Peyer's patch (tissue), 4 donors: ENCODE results near the gene HK2. TPM values are rescaled to one million over a fixed set of nuclear protein-coding genes. Genes with fewer than 3 reads are reported as not detected.

Source experiments
- DNase-seq, 3 donors: peaks; one replicate each; pipeline ENCODE4 v3.0.0-alpha.2; 2017 to 2019
- H3K27ac ChIP-seq, 4 donors: fragments of 200-600 bp; sonication (generic); one replicate each; pipeline ENCODE4 v1.5.1; 2016 to 2019
- H3K27me3 ChIP-seq, 2 donors: fragments of 200-600 bp; sonication (generic); one replicate each; pipeline ENCODE4 v1.5.1; 2019
- H3K36me3 ChIP-seq, 3 donors: fragments of 200-600 bp; sonication (generic); one replicate each; pipeline ENCODE4 v1.5.1; 2016 to 2019
- H3K4me1 ChIP-seq, 4 donors: fragments of 200-600 bp; sonication (generic); one replicate each; pipeline ENCODE4 v1.5.1; 2016 to 2019
- H3K4me3 ChIP-seq, 4 donors: fragments of 200-600 bp; sonication (generic); 1 replicate in 3 of 4; 2 replicates in 1 of 4; pipeline ENCODE4 v1.5.1; 2016 to 2019; ENCODE audit warnings: mild to moderate bottlenecking in 1 of 4
- H3K9me3 ChIP-seq, 4 donors: fragments of 200-600 bp; sonication (generic); one replicate each; pipeline ENCODE4 v1.5.1; 2016 to 2019; ENCODE audit warnings: mild to moderate bottlenecking in 1 of 4
- POLR2A ChIP-seq, 2 donors: fragments of 450-650 bp; IDR thresholded peaks; one replicate each; pipeline ENCODE4 v1.5.1; 2017; ENCODE audit warnings: antibody characterized with exemption in 2 of 2, mild to moderate bottlenecking in 2 of 2, moderate library complexity in 2 of 2
- total RNA-seq, 4 donors: library from RNA; depleted of rRNA; stranded (reverse); fragments of >200 nt; gene quantifications; one replicate each; pipeline ENCODE4 v1.1.0, GENCODE V29; 2016
- TF ChIP-seq, protein P1 (sequence below), 6 experiments: fragments of 450-650 bp in 4 of 6; fragments of 200-600 bp in 2 of 6; sonication (generic) in 1 of 6; IDR thresholded peaks; one replicate each; pipeline ENCODE4 v1.5.1; 2017 to 2019; ENCODE audit warnings: antibody characterized with exemption in 6 of 6, mild to moderate bottlenecking in 3 of 6, moderate library complexity in 1 of 6

The HK2 gene
- total RNA-seq, 4 donors from 2014 or later, result 9.9 to 39.9 (median 24.8) TPM

DNA sequence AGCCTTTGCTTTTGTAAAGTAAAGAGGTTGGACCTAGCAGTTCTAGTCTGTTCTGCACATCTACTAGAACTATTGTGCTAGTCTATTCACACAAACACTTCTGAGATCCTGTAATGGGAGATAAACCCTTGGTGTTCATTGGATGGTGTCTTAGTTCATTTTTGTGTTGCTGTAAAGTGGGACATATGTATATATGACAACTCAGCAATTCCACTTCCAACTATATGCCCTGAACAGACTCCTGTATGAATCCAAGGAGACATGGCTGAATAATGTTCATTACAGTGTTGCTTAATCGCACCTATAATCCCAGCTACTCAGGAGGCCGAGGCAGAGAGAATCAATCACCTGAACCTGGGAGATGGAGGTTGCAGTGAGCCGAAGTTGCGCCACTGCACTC, 23.3 kb downstream of the HK2 start:
- TF ChIP-seq POLR2A (IDR thresholded peaks at IDR 0.05), result no peak
- TF ChIP-seq, protein P1, sequence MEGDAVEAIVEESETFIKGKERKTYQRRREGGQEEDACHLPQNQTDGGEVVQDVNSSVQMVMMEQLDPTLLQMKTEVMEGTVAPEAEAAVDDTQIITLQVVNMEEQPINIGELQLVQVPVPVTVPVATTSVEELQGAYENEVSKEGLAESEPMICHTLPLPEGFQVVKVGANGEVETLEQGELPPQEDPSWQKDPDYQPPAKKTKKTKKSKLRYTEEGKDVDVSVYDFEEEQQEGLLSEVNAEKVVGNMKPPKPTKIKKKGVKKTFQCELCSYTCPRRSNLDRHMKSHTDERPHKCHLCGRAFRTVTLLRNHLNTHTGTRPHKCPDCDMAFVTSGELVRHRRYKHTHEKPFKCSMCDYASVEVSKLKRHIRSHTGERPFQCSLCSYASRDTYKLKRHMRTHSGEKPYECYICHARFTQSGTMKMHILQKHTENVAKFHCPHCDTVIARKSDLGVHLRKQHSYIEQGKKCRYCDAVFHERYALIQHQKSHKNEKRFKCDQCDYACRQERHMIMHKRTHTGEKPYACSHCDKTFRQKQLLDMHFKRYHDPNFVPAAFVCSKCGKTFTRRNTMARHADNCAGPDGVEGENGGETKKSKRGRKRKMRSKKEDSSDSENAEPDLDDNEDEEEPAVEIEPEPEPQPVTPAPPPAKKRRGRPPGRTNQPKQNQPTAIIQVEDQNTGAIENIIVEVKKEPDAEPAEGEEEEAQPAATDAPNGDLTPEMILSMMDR (IDR thresholded peaks at IDR 0.05), result no peak
- Histone ChIP-seq H3K27ac (no peak overlapping the region), H3K4me1 (peaks cover 0 to 21% (median 0%) of the 10 kb centered on the region in 4 donors), H3K4me3 (no peak overlapping the region), H3K9me3 (no peaks in the 10 kb centered on the region), H3K36me3 (peaks cover 0 to 13% (median 0%) of the 10 kb centered on the region in 3 donors), H3K27me3 (no peaks in the 10 kb centered on the region)
- no peak for DNase-seq

DNA sequence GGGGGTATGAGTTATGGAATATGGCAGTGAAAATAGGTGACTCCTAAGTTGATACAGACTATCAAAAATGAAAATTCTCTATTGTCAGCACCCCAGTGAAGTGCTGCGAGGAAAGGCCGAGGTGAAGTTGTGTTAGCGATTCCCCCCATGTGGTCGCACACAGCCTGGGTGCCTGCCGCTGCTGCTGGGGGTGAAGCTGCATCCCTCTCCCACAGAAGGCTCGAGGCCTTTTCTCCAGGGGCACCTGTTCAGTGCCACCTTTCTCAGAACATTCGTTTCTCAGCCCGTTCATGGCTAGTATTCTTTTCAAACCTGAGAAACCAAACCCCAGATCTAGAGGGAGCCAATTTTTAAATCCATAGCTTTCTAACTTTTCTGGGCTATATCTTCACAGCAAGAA, 23.8 kb downstream of the HK2 start:
- Histone ChIP-seq H3K27ac (no peak overlapping the region), H3K4me3 (no peak overlapping the region), H3K36me3 (peaks cover 0 to 13% (median 0%) of the 10 kb centered on the region in 3 donors), H3K9me3 (no peaks in the 10 kb centered on the region), H3K4me1 (peaks cover 0 to 22% (median under 1%) of the 10 kb centered on the region in 4 donors), H3K27me3 (no peaks in the 10 kb centered on the region)
- TF ChIP-seq, protein P1 (IDR thresholded peaks at IDR 0.05), result no peak
- TF ChIP-seq POLR2A (IDR thresholded peaks at IDR 0.05), result no peak
- DNase-seq, result no peak

DNA sequence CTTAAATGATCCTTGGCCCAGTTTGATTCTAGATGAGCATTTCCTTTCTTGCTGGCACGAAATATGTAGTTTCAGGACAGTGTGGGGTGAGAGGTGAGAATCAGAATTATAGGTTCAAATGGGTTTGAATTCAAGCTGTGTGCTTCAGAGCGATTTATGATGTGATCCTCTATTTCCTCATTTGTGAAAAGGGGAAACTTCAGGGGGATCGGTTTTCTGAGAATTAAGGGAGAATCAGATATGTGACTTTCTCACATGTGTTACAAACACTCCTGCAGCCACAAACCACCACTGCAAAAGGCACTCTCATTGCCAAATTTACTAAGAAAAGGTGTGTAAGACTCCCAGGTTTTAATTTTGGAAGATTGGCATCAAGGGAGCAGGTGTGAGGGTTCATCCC, 24.4 kb downstream of the HK2 start:
- TF ChIP-seq POLR2A (IDR thresholded peaks at IDR 0.05), result no peak
- TF ChIP-seq, protein P1 (IDR thresholded peaks at IDR 0.05), result no peak
- no peak for DNase-seq
- peaks cover 0 to 13% (median 0%) of the 10 kb centered on the region in 3 donors for H3K36me3 ChIP-seq
- H3K9me3 ChIP-seq, result no peaks in the 10 kb centered on the region
- peaks cover 0 to 28% (median 2%) of the 10 kb centered on the region in 4 donors for H3K4me1 ChIP-seq
- no peaks in the 10 kb centered on the region for H3K27me3 ChIP-seq
- no peak overlapping the region for H3K27ac ChIP-seq
- H3K4me3 ChIP-seq, result no peak overlapping the region

DNA sequence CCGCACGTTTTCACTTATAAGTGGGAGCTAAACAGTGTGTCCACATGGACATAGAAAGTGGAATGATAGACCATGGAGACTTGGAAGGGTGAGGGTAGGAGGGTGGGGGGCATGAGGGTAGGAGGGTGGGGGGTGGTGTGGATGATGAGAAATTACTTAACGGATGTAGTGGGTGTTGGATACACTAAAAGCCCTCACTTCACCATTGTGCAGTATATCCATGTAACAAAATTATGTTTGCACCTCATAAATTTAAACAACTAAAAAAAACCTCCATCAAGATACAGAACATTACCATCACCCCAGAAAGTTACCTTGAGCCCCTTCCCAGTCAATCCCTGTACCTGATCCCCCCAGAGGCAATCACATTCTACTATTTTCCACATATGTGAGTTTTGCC, 26.2 kb downstream of the HK2 start:
- no peak for DNase-seq
- Histone ChIP-seq H3K4me1 (peaks cover 0 to 41% (median 2%) of the 10 kb centered on the region in 4 donors), H3K36me3 (peaks cover 0 to 4% (median 0%) of the 10 kb centered on the region in 3 donors), H3K27ac (no peak overlapping the region), H3K27me3 (no peaks in the 10 kb centered on the region), H3K4me3 (no peak overlapping the region), H3K9me3 (no peaks in the 10 kb centered on the region)
- TF ChIP-seq, protein P1 (IDR thresholded peaks at IDR 0.05), result no peak
- TF ChIP-seq POLR2A (IDR thresholded peaks at IDR 0.05), result no peak

DNA sequence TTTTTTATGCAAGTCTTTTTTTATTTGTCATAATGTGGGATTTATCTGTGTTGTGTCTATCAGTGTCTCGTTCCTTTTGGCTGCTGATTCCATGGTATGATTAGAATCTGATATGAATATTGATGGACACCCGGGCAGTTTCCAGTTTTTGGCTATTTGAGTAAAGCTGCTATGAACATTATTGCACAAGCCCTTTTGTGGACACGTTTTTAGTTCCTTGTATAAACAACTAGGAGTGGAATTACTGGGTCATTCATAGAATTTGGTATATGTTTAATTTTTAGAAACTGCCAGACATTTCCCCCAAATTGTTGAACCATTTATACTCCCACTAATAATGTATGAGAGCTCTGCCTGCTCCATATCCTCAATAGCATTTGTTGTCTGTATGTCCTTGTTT, 26.6 kb downstream of the HK2 start:
- Histone ChIP-seq H3K36me3 (peaks cover 0 to 4% (median 0%) of the 10 kb centered on the region in 3 donors), H3K9me3 (no peaks in the 10 kb centered on the region), H3K4me1 (peaks cover 0 to 41% (median 2%) of the 10 kb centered on the region in 4 donors), H3K4me3 (no peak overlapping the region), H3K27me3 (no peaks in the 10 kb centered on the region), H3K27ac (no peak overlapping the region)
- no peak for TF ChIP-seq POLR2A (IDR thresholded peaks at IDR 0.05)
- TF ChIP-seq, protein P1 (IDR thresholded peaks at IDR 0.05), result no peak
- no peak for DNase-seq

DNA sequence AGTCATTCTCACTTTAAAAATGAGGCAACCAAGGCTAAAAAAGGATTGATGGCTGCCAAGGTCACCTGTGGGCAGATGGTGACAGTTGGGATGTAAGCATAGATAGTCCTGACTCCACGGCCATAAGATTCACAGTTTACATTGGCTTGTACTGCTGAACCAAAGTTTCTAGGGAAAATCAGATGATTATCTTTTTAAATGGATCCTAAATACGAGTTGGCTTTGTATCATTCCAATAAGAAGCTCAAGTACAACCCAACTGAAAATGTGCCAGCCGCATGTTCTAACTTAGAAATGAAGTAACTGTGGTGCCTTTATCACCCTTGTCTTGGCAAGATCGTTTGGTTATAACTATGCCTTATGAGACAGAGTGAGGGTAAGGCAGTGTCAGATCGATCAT, 27.6 kb downstream of the HK2 start:
- no peaks in the 10 kb centered on the region for H3K9me3 ChIP-seq
- TF ChIP-seq POLR2A (IDR thresholded peaks at IDR 0.05), result no peak
- TF ChIP-seq, protein P1 (IDR thresholded peaks at IDR 0.05), result no peak
- peaks cover 0 to 4% (median 0%) of the 10 kb centered on the region in 3 donors for H3K36me3 ChIP-seq
- DNase-seq, result no peak
- H3K4me1 ChIP-seq, result peaks cover 0 to 36% (median 2%) of the 10 kb centered on the region in 4 donors
- H3K27me3 ChIP-seq, result no peaks in the 10 kb centered on the region
- H3K4me3 ChIP-seq, result no peak overlapping the region
- peak overlapping the region in 2 of 4 donors; percentile 52 to 85 for H3K27ac ChIP-seq
